PFSK-1 (cell line): ENCODE data around the gene IL19.

Experiments used
- POLR2AphosphoS5 ChIP-seq: IDR thresholded peaks from 2 replicates; pipeline ENCODE4 v1.6.1; 2012; ENCODE audit warnings: low read depth, mild to moderate bottlenecking, control low read depth, low read length, moderate library complexity
- TAF1 ChIP-seq: IDR thresholded peaks from 2 replicates; pipeline ENCODE4 v1.6.1; 2012; ENCODE audit warnings: low read length, control low read depth, borderline replicate concordance; ENCODE audit not compliant: insufficient read depth

DNA sequence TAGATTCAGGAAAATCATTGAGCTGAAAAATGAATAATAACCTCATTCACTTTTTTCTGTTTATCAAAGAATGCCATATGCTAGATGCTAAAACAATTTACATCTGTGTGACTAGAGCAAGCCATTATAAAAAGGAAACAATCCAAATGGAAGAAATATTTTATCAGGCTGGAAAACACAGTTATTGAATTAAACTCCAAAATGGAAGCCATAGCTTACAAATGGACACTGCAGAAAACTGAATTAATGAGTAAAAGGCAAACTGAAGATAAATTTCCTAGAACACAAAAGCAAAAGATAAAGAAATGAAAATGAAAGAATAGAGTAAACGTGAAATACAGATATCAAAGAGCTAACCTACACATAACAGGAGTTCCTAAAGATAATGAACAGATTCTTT, 34.8 kb downstream of the IL19 start:
- TF ChIP-seq POLR2AphosphoS5 (no peak), TAF1 (no peak)
